ENCODE measurements around the gene KLHL14.

DNA sequence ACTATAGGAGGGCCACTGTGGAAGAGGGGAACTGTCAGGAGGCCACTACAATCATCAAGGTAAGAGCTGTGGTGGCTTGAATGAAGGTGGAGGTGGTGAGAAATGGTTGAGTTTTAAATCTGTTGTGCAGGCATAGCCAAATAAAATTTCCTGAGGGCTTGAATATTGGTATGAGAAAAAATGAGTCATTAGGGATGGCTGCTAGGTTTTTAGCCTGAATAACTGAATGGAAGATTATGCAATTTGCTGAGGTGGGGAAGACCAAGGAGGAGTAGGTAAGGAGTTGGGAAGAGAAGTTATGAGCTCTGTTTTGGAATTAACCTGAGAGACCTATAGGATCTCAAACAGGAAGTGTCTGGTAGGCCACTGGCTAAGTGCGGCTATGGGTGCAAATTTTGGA lies 84.0 kb downstream of the KLHL14 start:
- TF ChIP-seq ZFP36 (IDR thresholded peaks at IDR 0.05; ENCODE audit: borderline replicate concordance, partially characterized antibody) (no peak), TFCP2L1 (CRISPR knock-in tag; IDR thresholded peaks at IDR 0.05) (no peak), POLR2A (IDR thresholded peaks at IDR 0.05; ENCODE audit: low read length) (no peak), ESRRA (IDR thresholded peaks at IDR 0.05; ENCODE audit: borderline replicate concordance, low read length) (no peak), MAFK (IDR thresholded peaks at IDR 0.05; ENCODE audit: partially characterized antibody) (no peak), CHD2 (IDR thresholded peaks at IDR 0.05; ENCODE audit: low read length, partially characterized antibody) (no peak), FOSL2 (IDR thresholded peaks at IDR 0.05) (no peak), FOSL2 (CRISPR knock-in tag; IDR thresholded peaks at IDR 0.05) (no peak), RFX5 (IDR thresholded peaks at IDR 0.05) (no peak), HDAC2 (IDR thresholded peaks at IDR 0.05) (no peak)
- TF ChIP-seq, protein P1, sequence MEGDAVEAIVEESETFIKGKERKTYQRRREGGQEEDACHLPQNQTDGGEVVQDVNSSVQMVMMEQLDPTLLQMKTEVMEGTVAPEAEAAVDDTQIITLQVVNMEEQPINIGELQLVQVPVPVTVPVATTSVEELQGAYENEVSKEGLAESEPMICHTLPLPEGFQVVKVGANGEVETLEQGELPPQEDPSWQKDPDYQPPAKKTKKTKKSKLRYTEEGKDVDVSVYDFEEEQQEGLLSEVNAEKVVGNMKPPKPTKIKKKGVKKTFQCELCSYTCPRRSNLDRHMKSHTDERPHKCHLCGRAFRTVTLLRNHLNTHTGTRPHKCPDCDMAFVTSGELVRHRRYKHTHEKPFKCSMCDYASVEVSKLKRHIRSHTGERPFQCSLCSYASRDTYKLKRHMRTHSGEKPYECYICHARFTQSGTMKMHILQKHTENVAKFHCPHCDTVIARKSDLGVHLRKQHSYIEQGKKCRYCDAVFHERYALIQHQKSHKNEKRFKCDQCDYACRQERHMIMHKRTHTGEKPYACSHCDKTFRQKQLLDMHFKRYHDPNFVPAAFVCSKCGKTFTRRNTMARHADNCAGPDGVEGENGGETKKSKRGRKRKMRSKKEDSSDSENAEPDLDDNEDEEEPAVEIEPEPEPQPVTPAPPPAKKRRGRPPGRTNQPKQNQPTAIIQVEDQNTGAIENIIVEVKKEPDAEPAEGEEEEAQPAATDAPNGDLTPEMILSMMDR (IDR thresholded peaks at IDR 0.05), result no peak
- TF ChIP-seq, protein P2, sequence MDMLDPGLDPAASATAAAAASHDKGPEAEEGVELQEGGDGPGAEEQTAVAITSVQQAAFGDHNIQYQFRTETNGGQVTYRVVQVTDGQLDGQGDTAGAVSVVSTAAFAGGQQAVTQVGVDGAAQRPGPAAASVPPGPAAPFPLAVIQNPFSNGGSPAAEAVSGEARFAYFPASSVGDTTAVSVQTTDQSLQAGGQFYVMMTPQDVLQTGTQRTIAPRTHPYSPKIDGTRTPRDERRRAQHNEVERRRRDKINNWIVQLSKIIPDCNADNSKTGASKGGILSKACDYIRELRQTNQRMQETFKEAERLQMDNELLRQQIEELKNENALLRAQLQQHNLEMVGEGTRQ (IDR thresholded peaks at IDR 0.05), result no peak
- TF ChIP-seq, protein P3, sequence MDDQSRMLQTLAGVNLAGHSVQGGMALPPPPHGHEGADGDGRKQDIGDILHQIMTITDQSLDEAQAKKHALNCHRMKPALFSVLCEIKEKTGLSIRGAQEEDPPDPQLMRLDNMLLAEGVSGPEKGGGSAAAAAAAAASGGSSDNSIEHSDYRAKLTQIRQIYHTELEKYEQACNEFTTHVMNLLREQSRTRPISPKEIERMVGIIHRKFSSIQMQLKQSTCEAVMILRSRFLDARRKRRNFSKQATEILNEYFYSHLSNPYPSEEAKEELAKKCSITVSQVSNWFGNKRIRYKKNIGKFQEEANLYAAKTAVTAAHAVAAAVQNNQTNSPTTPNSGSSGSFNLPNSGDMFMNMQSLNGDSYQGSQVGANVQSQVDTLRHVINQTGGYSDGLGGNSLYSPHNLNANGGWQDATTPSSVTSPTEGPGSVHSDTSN (IDR thresholded peaks at IDR 0.05), result no peak

All from A549 (cell line).